ENCODE results near the gene BTF3.
"Not testable (repeated sequence)": the region's sequence is repeated elsewhere in the genome, so short reads cannot be mapped to it uniquely, and the experiment has no call there.

BTF3 gene

GRCh38 chr5:73498057-73498992, at the start of gene BTF3:
TSS of gene BTF3 (plus strand) at chr5:73498442. CDS start at chr5:73498668, 226 bp downstream.
- peak; percentile 92 for DNase-seq (ENCODE audit: low spot score)

GRCh38 chr5:73448463-73449136, 49.6 kb upstream of the BTF3 start, which contains the start of gene FOXD1:
TSS of gene FOXD1 (minus strand) at chr5:73448777. CDS start at chr5:73448362, 415 bp downstream.
- DNase-seq (ENCODE audit: low spot score), result peak; percentile 32

GRCh38 chr5:73450137-73450536, 48.1 kb upstream of the BTF3 start:
- no peak for DNase-seq (ENCODE audit: low spot score)

GRCh38 chr5:73450672-73451223, 47.5 kb upstream of the BTF3 start:
- DNase-seq (ENCODE audit: low spot score), result no peak

- DNase-seq (ENCODE audit: low spot score), result peak; percentile 61
Measured at GRCh38 chr5:73451224-73452130, 46.8 kb upstream of the BTF3 start.

- no peak for DNase-seq (ENCODE audit: low spot score)
Measured at GRCh38 chr5:73452215-73452614, 46.0 kb upstream of the BTF3 start.

- DNase-seq (ENCODE audit: low spot score), result peak; percentile 52
Measured at GRCh38 chr5:73454379-73455036, 43.7 kb upstream of the BTF3 start.

GRCh38 chr5:73456462-73456861, 41.8 kb upstream of the BTF3 start:
- DNase-seq (ENCODE audit: low spot score), result not testable (repeated sequence)

GRCh38 chr5:73459366-73459765, 38.9 kb upstream of the BTF3 start:
- DNase-seq (ENCODE audit: low spot score), result no peak

GRCh38 chr5:73460133-73460532, 38.1 kb upstream of the BTF3 start:
- no peak for DNase-seq (ENCODE audit: low spot score)

GRCh38 chr5:73464016-73464745, 34.1 kb upstream of the BTF3 start:
- no peak for DNase-seq (ENCODE audit: low spot score)

- not testable (repeated sequence) for DNase-seq (ENCODE audit: low spot score)
Measured at GRCh38 chr5:73468638-73469037, 29.6 kb upstream of the BTF3 start.

GRCh38 chr5:73469878-73470277, 28.4 kb upstream of the BTF3 start:
- no peak for DNase-seq (ENCODE audit: low spot score)

- DNase-seq (ENCODE audit: low spot score), result no peak
Measured at GRCh38 chr5:73471654-73472053, 26.6 kb upstream of the BTF3 start.

GRCh38 chr5:73472116-73472515, 26.1 kb upstream of the BTF3 start:
- DNase-seq (ENCODE audit: low spot score), result no peak

GRCh38 chr5:73480500-73480899, 17.7 kb upstream of the BTF3 start:
- no peak for DNase-seq (ENCODE audit: low spot score)

- DNase-seq (ENCODE audit: low spot score), result no peak
Measured at GRCh38 chr5:73482383-73483136, 15.7 kb upstream of the BTF3 start.

- DNase-seq (ENCODE audit: low spot score), result no peak
Measured at GRCh38 chr5:73483676-73484075, 14.6 kb upstream of the BTF3 start.

- DNase-seq (ENCODE audit: low spot score), result no peak
Measured at GRCh38 chr5:73484511-73484910, 13.7 kb upstream of the BTF3 start.

- no peak for DNase-seq (ENCODE audit: low spot score)
Measured at GRCh38 chr5:73485715-73486114, 12.5 kb upstream of the BTF3 start.

All from CD4-positive, alpha-beta T cell treated with Interleukin-2 at 100 ng/mL for 4 hours (primary cell).